Measurements from ENCODE around the gene KDM2B.

The KDM2B gene

GRCh38 chr12:121581686-121582429 is 1.0 kb upstream of the KDM2B start:
- Histone ChIP-seq H4K20me1 (ENCODE audit: insufficient read depth, low read length) (no peaks in the 10 kb centered on the region), H3F3A (ENCODE audit: insufficient read depth, low read length) (no peaks in the 10 kb centered on the region), H3K9ac (ENCODE audit: low read length) (no peak overlapping the region), H3K4me1 (ENCODE audit: low read length) (no peaks in the 10 kb centered on the region), H3K27ac (ENCODE audit: low read length) (no peak overlapping the region), H2AFZ (ENCODE audit: low read length) (no peak overlapping the region), H3K36me3 (replicated peaks; ENCODE audit: insufficient read depth, low read length) (no peaks in the 10 kb centered on the region), H3K4me3 (ENCODE audit: low read length) (no peak overlapping the region), H3K9me3 (replicated peaks; ENCODE audit: insufficient read depth, low read length) (no peaks in the 10 kb centered on the region), H3K4me2 (ENCODE audit: low read depth, low read length) (no peak overlapping the region), H3K79me2 (ENCODE audit: low read length) (no peaks in the 10 kb centered on the region), H3K27me3 (replicated peaks; ENCODE audit: insufficient read depth, low read length) (no peaks in the 10 kb centered on the region), H3K9me2 (replicated peaks; ENCODE audit: insufficient read depth, low read length) (no peaks in the 10 kb centered on the region)
- TF ChIP-seq EZH2 (optimal IDR thresholded peaks at IDR 0.05; ENCODE audit: low read depth, low read length), result no peak
- TF ChIP-seq EZH2phosphoT487 (IDR thresholded peaks at IDR 0.05; ENCODE audit: low read length), result no peak
- TF ChIP-seq, protein P1, sequence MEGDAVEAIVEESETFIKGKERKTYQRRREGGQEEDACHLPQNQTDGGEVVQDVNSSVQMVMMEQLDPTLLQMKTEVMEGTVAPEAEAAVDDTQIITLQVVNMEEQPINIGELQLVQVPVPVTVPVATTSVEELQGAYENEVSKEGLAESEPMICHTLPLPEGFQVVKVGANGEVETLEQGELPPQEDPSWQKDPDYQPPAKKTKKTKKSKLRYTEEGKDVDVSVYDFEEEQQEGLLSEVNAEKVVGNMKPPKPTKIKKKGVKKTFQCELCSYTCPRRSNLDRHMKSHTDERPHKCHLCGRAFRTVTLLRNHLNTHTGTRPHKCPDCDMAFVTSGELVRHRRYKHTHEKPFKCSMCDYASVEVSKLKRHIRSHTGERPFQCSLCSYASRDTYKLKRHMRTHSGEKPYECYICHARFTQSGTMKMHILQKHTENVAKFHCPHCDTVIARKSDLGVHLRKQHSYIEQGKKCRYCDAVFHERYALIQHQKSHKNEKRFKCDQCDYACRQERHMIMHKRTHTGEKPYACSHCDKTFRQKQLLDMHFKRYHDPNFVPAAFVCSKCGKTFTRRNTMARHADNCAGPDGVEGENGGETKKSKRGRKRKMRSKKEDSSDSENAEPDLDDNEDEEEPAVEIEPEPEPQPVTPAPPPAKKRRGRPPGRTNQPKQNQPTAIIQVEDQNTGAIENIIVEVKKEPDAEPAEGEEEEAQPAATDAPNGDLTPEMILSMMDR (IDR thresholded peaks at IDR 0.05; ENCODE audit: low read length), result no peak
- DNase-seq, result no peak

DNA sequence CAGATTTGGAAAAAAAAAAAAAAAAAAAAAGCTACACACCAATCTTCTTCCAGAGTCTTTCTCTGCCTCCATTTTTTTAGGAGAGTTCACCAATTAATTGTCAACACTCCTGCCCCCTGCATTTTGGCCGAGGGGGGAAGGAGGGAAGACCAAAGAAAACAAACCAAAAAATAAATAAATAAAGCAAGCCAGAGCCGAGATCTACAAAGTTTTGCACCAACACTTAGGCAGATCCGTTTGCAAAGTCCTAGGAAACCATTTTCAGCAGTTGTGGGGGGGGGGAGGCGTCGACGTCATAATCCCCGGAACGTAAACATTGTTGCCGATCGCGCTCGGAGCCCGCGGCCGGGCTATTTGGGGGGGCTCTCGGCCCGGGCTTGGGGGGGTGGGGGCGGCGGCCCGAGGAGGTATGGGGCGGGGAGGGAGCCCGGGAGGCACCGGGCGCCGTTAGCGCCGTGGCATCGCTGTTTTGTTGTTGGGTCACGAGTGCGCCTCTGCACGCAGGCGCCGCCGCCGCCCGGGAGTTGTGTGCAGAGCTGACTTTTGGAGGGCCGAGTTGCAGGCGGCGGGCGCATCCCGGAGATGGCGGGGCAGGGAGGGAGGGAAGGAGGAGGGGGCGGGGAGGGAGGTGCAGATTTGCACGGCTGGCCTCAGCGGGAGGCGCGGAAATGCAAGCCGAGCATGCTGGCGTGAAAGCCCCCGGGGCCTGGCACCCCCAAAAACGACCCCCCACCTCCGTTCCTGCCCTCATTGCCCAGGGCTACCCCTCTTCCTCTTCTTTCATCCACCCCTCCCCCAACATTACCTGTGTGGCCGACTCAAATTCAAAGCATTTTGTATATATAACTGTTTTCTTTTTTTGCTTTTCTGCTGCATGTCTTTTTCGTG is 598 bp downstream of the KDM2B start:
- H3K79me2 ChIP-seq (ENCODE audit: low read length), result no peaks in the 10 kb centered on the region
- no peaks in the 10 kb centered on the region for H3K4me1 ChIP-seq (ENCODE audit: low read length)
- H4K20me1 ChIP-seq (ENCODE audit: insufficient read depth, low read length), result no peaks in the 10 kb centered on the region
- H3K27me3 ChIP-seq (replicated peaks; ENCODE audit: insufficient read depth, low read length), result no peaks in the 10 kb centered on the region
- no peaks in the 10 kb centered on the region for H3F3A ChIP-seq (ENCODE audit: insufficient read depth, low read length)
- H3K4me2 ChIP-seq (ENCODE audit: low read depth, low read length), result peak overlapping the region; percentile 69
- H3K9me2 ChIP-seq (replicated peaks; ENCODE audit: insufficient read depth, low read length), result no peaks in the 10 kb centered on the region
- TF ChIP-seq EZH2 (optimal IDR thresholded peaks at IDR 0.05; ENCODE audit: low read depth, low read length) (no peak), EZH2phosphoT487 (IDR thresholded peaks at IDR 0.05; ENCODE audit: low read length) (no peak)
- TF ChIP-seq, protein P1 (IDR thresholded peaks at IDR 0.05; ENCODE audit: low read length), result no peak
- H2AFZ ChIP-seq (ENCODE audit: low read length), result peak overlapping the region; percentile 65
- peak overlapping the region; percentile 66 for H3K9ac ChIP-seq (ENCODE audit: low read length)
- H3K9me3 ChIP-seq (replicated peaks; ENCODE audit: insufficient read depth, low read length), result no peaks in the 10 kb centered on the region
- no peaks in the 10 kb centered on the region for H3K36me3 ChIP-seq (replicated peaks; ENCODE audit: insufficient read depth, low read length)
- DNase-seq, result peak; percentile 45
- peak overlapping the region; percentile 31; the same call in 1 of the 2 replicates for H3K27ac ChIP-seq (ENCODE audit: low read length)
- H3K4me3 ChIP-seq (ENCODE audit: low read length), result peak overlapping the region; percentile 60

- no peaks in the 10 kb centered on the region for H3F3A ChIP-seq (ENCODE audit: insufficient read depth, low read length)
- peak overlapping the region; percentile 69; the same call in 1 of the 2 replicates for H3K4me2 ChIP-seq (ENCODE audit: low read depth, low read length)
- H3K4me1 ChIP-seq (ENCODE audit: low read length), result no peaks in the 10 kb centered on the region
- DNase-seq, result no peak
- H3K9me3 ChIP-seq (replicated peaks; ENCODE audit: insufficient read depth, low read length), result no peaks in the 10 kb centered on the region
- H3K27me3 ChIP-seq (replicated peaks; ENCODE audit: insufficient read depth, low read length), result no peaks in the 10 kb centered on the region
- H4K20me1 ChIP-seq (ENCODE audit: insufficient read depth, low read length), result no peaks in the 10 kb centered on the region
- H3K36me3 ChIP-seq (replicated peaks; ENCODE audit: insufficient read depth, low read length), result no peaks in the 10 kb centered on the region
- H3K27ac ChIP-seq (ENCODE audit: low read length), result no peak overlapping the region
- H3K79me2 ChIP-seq (ENCODE audit: low read length), result no peaks in the 10 kb centered on the region
- H3K9ac ChIP-seq (ENCODE audit: low read length), result peak overlapping the region; percentile 66; the same call in 1 of the 2 replicates
- H3K4me3 ChIP-seq (ENCODE audit: low read length), result peak overlapping the region; percentile 60
- peak overlapping the region; percentile 65 for H2AFZ ChIP-seq (ENCODE audit: low read length)
- TF ChIP-seq EZH2phosphoT487 (IDR thresholded peaks at IDR 0.05; ENCODE audit: low read length) (no peak), EZH2 (optimal IDR thresholded peaks at IDR 0.05; ENCODE audit: low read depth, low read length) (no peak)
- TF ChIP-seq, protein P1 (IDR thresholded peaks at IDR 0.05; ENCODE audit: low read length), result no peak
- no peaks in the 10 kb centered on the region for H3K9me2 ChIP-seq (replicated peaks; ENCODE audit: insufficient read depth, low read length)
Observed at GRCh38 chr12:121579190-121579791, 1.5 kb downstream of the KDM2B start.

All from MM.1S (cell line).